ENCODE measurements around the gene FAM78B.

The FAM78B gene

GRCh38 chr1:166063701-166064100 is 103.1 kb downstream of the FAM78B start:
- no peak for DNase-seq

- DNase-seq, result no peak
Measured at GRCh38 chr1:166062421-166063070, 104.3 kb downstream of the FAM78B start.

DNA sequence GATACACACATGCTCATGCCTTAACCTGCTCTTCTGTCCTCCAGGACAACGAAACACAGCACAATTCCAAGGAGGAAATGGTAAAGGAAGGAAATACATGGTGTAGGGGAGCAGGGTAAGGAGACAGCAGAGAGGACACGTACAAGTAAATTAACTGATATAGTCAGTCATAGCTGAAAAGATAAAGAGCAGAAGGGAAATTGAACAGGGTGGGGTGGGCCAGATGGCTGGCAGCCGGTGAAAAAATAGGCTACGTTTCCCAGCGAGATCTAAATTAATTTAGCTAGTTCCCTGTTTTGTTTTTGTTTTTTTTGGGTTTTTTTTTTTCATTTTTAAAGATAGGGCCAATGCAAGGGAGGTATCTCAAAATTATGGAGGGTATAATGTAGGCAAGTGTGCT is 109.2 kb downstream of the FAM78B start:
- no peak for DNase-seq

GRCh38 chr1:166053395-166053794 is 113.4 kb downstream of the FAM78B start:
- DNase-seq, result no peak

GRCh38 chr1:166040202-166040997 is 126.4 kb downstream of the FAM78B start:
- DNase-seq, result peak; percentile 12

GRCh38 chr1:166039436-166040201 is 127.2 kb downstream of the FAM78B start:
- no peak for DNase-seq

DNA sequence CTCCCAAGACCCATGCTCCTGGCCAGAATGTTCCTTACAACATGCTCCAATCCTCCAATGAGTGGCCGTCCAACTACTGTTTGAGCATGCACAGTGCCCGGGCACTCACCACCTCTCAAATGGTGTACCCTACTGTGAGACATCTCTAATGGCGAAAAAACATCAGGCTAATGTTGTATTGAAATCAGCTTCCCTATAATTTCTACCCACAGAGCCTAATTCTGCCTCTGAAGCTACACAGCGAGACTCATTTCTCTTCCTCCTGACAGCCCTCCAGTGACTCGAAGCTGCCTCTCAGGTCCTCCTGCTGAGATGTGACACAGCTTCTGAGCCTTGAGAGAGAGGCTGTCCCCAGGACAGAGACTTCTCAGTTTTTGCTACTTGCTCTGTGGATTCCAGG is 130.7 kb downstream of the FAM78B start:
- peak; percentile 16 for DNase-seq

GRCh38 chr1:166032572-166033371 is 134.0 kb downstream of the FAM78B start:
- peak; percentile 51 for DNase-seq

DNA sequence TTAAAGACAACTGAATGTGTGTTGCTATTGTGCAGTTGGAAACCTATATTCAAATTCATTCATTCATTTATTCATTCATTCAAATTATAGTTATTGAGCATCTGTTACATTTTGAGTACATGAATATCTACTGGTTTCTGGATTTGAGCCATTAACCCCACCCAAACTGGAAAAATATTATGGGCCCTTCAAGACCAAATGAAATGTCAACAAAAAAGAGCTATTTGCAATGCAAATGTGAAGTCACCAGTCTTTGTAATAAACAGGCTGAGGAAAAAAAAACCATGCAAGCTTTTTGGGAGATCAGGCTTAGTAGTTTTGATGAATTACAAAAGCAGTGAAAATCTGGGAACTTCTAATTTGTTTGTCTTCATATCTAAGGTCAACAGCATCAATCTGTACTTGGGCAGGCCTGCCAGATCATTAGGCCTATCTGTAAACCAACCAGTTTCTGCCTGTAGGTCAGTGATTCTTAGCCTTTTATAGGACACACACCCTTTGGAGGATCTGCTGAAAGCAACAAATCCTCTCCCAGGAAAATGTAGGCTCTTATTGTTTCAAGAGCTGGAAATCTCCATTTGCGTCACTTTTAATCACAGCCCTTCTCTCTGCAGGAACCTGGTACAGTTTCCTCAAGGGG is 134.7 kb downstream of the FAM78B start:
- no peak for DNase-seq

GRCh38 chr1:166029196-166029945 is 137.4 kb downstream of the FAM78B start:
- no peak for DNase-seq

DNA sequence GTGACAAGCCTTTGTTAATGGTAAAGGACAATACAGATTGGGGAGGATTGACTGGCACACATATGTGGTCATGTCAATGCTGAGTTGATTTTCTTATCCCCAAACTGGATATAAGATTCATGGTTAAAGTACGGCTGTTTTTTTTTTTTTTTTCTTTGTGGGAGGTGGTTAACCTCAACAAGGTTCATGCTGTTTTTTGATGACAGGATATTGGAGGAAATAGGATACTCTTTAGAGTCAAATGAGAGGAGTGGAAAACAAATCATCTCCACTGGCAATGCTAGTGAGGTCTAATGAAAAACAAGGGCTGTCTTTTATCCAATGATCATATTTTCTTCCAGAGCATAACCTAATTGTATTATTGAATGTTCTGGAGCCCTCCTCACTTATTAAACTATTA is 140.2 kb downstream of the FAM78B start:
- no peak for DNase-seq

- DNase-seq, result no peak
Measured at GRCh38 chr1:166026143-166026542, 140.7 kb downstream of the FAM78B start.

DNA sequence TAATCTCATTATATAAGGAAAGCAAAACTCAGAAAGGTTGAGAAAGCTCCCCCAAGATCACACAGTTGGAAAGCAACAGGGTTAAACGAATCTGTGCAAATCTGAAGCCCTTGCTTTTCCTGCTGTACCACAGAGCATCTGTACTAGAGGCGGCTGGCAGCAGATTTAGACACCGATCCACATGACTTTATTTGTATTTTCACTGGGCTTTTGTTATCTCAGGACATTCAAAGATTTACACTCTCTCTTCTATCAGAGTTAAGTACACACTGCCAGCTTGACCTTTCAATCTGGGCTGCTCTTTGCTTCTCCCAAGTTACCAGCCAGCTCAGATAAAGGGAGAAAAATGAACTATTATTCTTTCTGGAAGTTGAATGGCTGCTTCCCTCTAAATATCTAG is 146.6 kb downstream of the FAM78B start:
- no peak for DNase-seq
